ENCODE measurements around the gene PLXNB1. TPM values are rescaled to one million over a fixed set of nuclear protein-coding genes. Genes with fewer than 3 reads are reported as not detected.

Gene PLXNB1
- total and polyA plus RNA-seq, 2 of the 13 experiments (the other 11 are each of a cell fraction or from before 2014, with no cell fraction given), result 86.0 to 143 TPM

- Histone ChIP-seq H3K4me2 (ENCODE audit: low read depth, low read length) (no peak overlapping the region), H3K79me2 (ENCODE audit: insufficient read depth, low read length) (peaks cover 63% of the 10 kb centered on the region), H3K9me3 (ENCODE audit: low read length) (no peaks in the 10 kb centered on the region), H3K27ac (ENCODE audit: extremely low read length, insufficient read depth, low read length) (no peak overlapping the region), H3K27me3 (ENCODE audit: control insufficient read depth in 1 of 2, insufficient read depth in 2 of 2, low read length in 2 of 2) (no peaks in the 10 kb centered on the region), H4K20me1 (ENCODE audit: insufficient read depth, low read length) (peaks cover 74% of the 10 kb centered on the region), H3K4me1 (ENCODE audit: insufficient read depth, low read length) (peaks cover 58% of the 10 kb centered on the region), H3K4me3 (replicated peaks in 1 of 3; ENCODE audit: insufficient read depth in 1 of 3, low read depth in 2 of 3, low read length in 3 of 3) (no peak overlapping the region), H3K9ac (ENCODE audit: insufficient read depth, low read depth, low read length) (no peak overlapping the region), H2AFZ (ENCODE audit: low read length) (no peak overlapping the region), H3K36me3 (replicated peaks in 1 of 2; ENCODE audit: control insufficient read depth in 1 of 2, insufficient read depth in 2 of 2, low read length in 2 of 2) (peaks cover 54 to 79% of the 10 kb centered on the region in 2 experiments)
- FAIRE-seq (no peak), DNase-seq (ENCODE audit: low spot score) (no peak), ATAC-seq (no peak)
- no TSS peak for BruUV-seq (replicated peaks)
- CTCF ChIA-PET (ENCODE audit: low intra/inter-chr PET ratio, low total read pairs), result interaction anchor here (2.0 kb wide), 1 partner anchor 13 kb away, joined by 16 read pairs; no protein-coding TSS in a partner anchor
- intact Hi-C loops (cut with micrococcal nuclease; ENCODE audit: unreplicated experiment) (no loop called here), in situ Hi-C loops (cut with HindIII; ENCODE audit: extremely low pct_ligation_motif_present, low pct_unique_long_range_greater_than_20kb) (no loop called here)
- POLR2A ChIA-PET, result interaction anchor here (1.4 to 11.1 kb wide), 5 partner anchors 8 to 22 kb away, joined by 5 to 130 read pairs (median 10); partner anchors contain the start of genes CCDC51, PLXNB1 and TMA7
- WGBS (ENCODE audit: low lambda C conversion rate), result 99% methylated on average over 7 of the region's 8 CpGs
- TF ChIP-seq EHMT2 (IDR thresholded peaks at IDR 0.05; ENCODE audit: borderline replicate concordance, low read depth, low read length), result no peak
- 0 out of 4 replicates have a peak, but pooled peaks of 1 of the 2 experiments have one; percentile 4 for TF ChIP-seq POLR2A (IDR thresholded peaks at IDR 0.05; ENCODE audit: insufficient read depth in 1 of 2, low read depth in 2 of 2, low read length in 2 of 2)
- TF ChIP-seq ZNF777 (CRISPR knock-in tag; IDR thresholded peaks at IDR 0.05), result no peak
- no peak for TF ChIP-seq NFIC (IDR thresholded peaks at IDR 0.05; ENCODE audit: low read length)
- TF ChIP-seq NCOR1 (IDR thresholded peaks at IDR 0.05; ENCODE audit: borderline replicate concordance, low read length), result 0 out of 2 replicates have a peak, but pooled peaks have one; percentile 12
- TF ChIP-seq FOXA3 (CRISPR knock-in tag; IDR thresholded peaks at IDR 0.05), result no peak
- no peak for TF ChIP-seq CEBPB (IDR thresholded peaks at IDR 0.05; ENCODE audit: borderline replicate concordance, low read depth, low read length)
- peak; percentile 51; the same call in 1 of the 2 replicates for TF ChIP-seq RBFOX2 (IDR thresholded peaks at IDR 0.05; ENCODE audit: low read depth, low read length)
- TF ChIP-seq ZBTB25 (CRISPR knock-in tag; IDR thresholded peaks at IDR 0.05), result no peak
- TF ChIP-seq NFE2L1 (CRISPR knock-in tag; IDR thresholded peaks at IDR 0.05; ENCODE audit: borderline replicate concordance), result no peak
- TF ChIP-seq SMARCE1 (IDR thresholded peaks at IDR 0.05; ENCODE audit: borderline replicate concordance), result no peak
- TF ChIP-seq ZNF17 (CRISPR knock-in tag; IDR thresholded peaks at IDR 0.05), result no peak
- no peak for TF ChIP-seq TEAD3 (CRISPR knock-in tag; optimal IDR thresholded peaks at IDR 0.05; ENCODE audit: borderline replicate concordance)
- TF ChIP-seq PBX3 (CRISPR knock-in tag; IDR thresholded peaks at IDR 0.05; ENCODE audit: borderline replicate concordance), result no peak
- TF ChIP-seq ASH2L (IDR thresholded peaks at IDR 0.05; ENCODE audit: insufficient read length, low read depth, low read length), result no peak
- TF ChIP-seq NFKBIZ (CRISPR knock-in tag; IDR thresholded peaks at IDR 0.05), result no peak
- peak; percentile 20; the same call in 1 of the 2 replicates for TF ChIP-seq ZNF687 (CRISPR knock-in tag; IDR thresholded peaks at IDR 0.05)
These were observed 7.2 kb downstream of the PLXNB1 start for GRCh38 chr3:48422681-48423080.

Measured in HepG2 (cell line).